Measurements from ENCODE around the gene PHYKPL.

GRCh38 chr5:178274781-178275537 is 42.4 kb upstream of the PHYKPL start:
- no peak for TF ChIP-seq CTCF (IDR thresholded peaks at IDR 0.05)
- TF ChIP-seq EZH2 (IDR thresholded peaks at IDR 0.05; ENCODE audit: borderline replicate concordance, insufficient read depth, low read depth, low read length, poor library complexity, severe bottlenecking), result no peak

Measured in B cell (primary cell).